Adrenal gland (tissue), 12 donors: ENCODE measurements around the gene GPR78. TPM values are rescaled to one million over a fixed set of nuclear protein-coding genes. Genes with fewer than 3 reads are reported as not detected.

Experiments used
- DNase-seq, 7 donors: peaks; one replicate each; pipeline ENCODE4 v3.0.0-alpha.2; 2019 to 2020
- H3K27ac ChIP-seq, 5 donors: fragments of 200-600 bp; sonication (generic) in 4 of 5; 1 replicate in 3 of 5; 2 replicates in 2 of 5; pipeline versions ENCODE4 v1.5.1 to v1.8.0; 2016 to 2020; ENCODE audit warnings: mild to moderate bottlenecking in 1 of 5
- H3K27me3 ChIP-seq: fragments of 200-600 bp; 2 replicates; pipeline ENCODE4 v1.8.0; 2021
- H3K36me3 ChIP-seq, 2 donors: fragments of 200-600 bp; replicated peaks in 1 of 2; 1 replicate in 1 of 2; 2 replicates in 1 of 2; pipeline versions ENCODE4 v1.5.1 to v1.8.0; 2018 to 2022
- H3K4me1 ChIP-seq, 2 donors: fragments of 200-600 bp; replicated peaks in 1 of 2; 1 replicate in 1 of 2; 2 replicates in 1 of 2; pipeline versions ENCODE4 v1.5.1 to v1.8.0; 2018 to 2021
- H3K4me3 ChIP-seq, 4 donors: fragments of 200-600 bp; sonication (generic) in 3 of 4; one replicate each; pipeline ENCODE4 v1.5.1; 2016 to 2018
- H3K9me3 ChIP-seq, 3 donors: fragments of 200-600 bp; sonication (generic) in 1 of 3; replicated peaks in 1 of 3; 1 replicate in 2 of 3; 2 replicates in 1 of 3; pipeline versions ENCODE4 v1.5.1 to v1.8.0; 2016 to 2021
- POLR2A ChIP-seq, 2 donors: fragments of 450-650 bp; IDR thresholded peaks; one replicate each; pipeline ENCODE4 v1.6.1; 2017; ENCODE audit warnings: antibody characterized with exemption in 2 of 2, mild to moderate bottlenecking in 2 of 2, moderate library complexity in 1 of 2
- WGBS, 4 donors: extraction: QIAGEN DNeasy Blood & Tissue Kit in 2 of 4; methylation state at CpG; one replicate each; pipeline versions ENCODE4 v1.1.5 to v1.1.7; 2013 to 2017; 5-methylcytosine and 5-hydroxymethylcytosine counted together
- intact Hi-C, 2 donors: fragments of 100-400 bp; cut with DNase I; formaldehyde crosslinking; loops; one replicate each; pipeline versions ENCODE4 v1.14.1 to v1.15.0; 2022 to 2023
- polyA plus RNA-seq, 3 donors: library from polyadenylated mRNA; stranded (reverse); fragments of 200-250 nt in 2 of 3; fragments of 350-450 nt in 1 of 3; fragmentation: Illumina TruSeq in 1 of 3; extraction: RNeasy Lipid Tissue Mini Kit (QIAGEN cat#74804) in 1 of 3; gene quantifications; one replicate each; pipeline ENCODE4 v1.2.3, GENCODE V29; 2013 to 2014
- total RNA-seq, 9 donors: library from RNA; depleted of rRNA in 4 of 9; stranded (reverse); fragments of >200 nt in 4 of 9; fragments of 120-200 nt in 1 of 9; fragmentation: NEBNext Ultra II Directional in 1 of 9; extraction: Animal tissue kit (Norgen Biotek cat#: 25700) in 1 of 9; gene quantifications; one replicate each; pipeline versions ENCODE4 v1.1.0 to v1.2.4, GENCODE V29; 2013 to 2023
- TF ChIP-seq, protein P1 (sequence below), 6 experiments: fragments of 450-650 bp in 4 of 6; fragments of 200-600 bp in 2 of 6; sonication (generic) in 1 of 6; IDR thresholded peaks; 1 replicate in 5 of 6; 2 replicates in 1 of 6; pipeline versions ENCODE4 v1.5.1 to v1.8.0; 2016 to 2021; ENCODE audit warnings: antibody characterized with exemption in 6 of 6, mild to moderate bottlenecking in 2 of 6, moderate library complexity in 1 of 6
- donor health status: healthy with polysubstance abuse.
- donor health status: Bipolar disorder and iron deficiency.
- donor health status: DM: yes; HTN: yes; CAD: no.
- donor health status: DM: no; HTN: no; CAD: no.
- donor health status: DM: no; HTN: no; CAD: no.
- donor health status: DM: yes; HTN: yes; CAD: no.

The GPR78 gene
- total and polyA plus RNA-seq, 12 donors = 0.03 to 0.08 (median 0.07) TPM; not detected in 8

DNA sequence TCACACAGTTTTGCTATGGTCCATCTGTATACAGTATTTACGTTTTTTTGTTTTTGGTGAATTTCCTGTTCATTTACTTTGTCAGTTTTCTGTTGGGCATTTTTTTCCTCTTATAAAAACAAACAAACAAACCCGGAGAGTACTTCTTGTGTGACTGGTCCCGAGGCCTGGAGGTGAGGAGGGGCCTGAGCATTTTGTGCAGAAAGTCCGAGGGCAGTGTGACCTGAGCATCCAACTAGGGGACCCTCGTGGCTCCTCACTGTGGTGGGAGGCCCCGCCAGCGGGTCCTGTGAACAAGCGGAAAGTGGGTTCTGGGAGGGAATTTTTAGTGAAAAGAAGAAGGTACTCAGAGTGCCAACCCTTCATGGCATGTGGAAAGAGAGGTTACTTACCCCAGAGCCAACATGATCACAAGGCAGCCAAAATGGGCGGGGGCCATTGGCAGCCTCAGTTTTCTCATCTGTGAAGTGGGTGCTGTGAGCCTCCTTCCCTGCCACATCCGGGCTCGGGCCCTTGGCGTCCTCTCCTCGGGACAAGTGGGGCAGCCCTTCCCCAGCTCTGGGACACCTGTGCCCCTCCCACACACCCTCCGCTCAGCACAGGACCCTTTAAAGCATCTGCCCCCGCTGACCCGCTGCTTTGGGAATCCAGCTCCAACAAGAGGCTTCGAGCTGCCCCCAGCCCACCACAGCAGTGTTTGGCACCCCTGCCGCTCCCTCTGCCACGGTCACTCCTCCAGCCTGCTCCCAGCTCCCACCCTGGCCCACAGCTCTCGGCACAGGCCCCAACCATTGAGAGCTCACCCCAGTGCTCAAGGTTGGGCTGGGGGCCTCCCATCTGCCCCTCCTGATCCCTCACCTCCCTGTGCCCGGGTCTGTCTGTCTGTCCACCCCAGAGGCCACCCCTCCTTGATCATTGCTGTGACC lies 22.8 kb upstream of the GPR78 start:
- no peaks in the 10 kb centered on the region for H3K4me1 ChIP-seq
- TF ChIP-seq, protein P1, sequence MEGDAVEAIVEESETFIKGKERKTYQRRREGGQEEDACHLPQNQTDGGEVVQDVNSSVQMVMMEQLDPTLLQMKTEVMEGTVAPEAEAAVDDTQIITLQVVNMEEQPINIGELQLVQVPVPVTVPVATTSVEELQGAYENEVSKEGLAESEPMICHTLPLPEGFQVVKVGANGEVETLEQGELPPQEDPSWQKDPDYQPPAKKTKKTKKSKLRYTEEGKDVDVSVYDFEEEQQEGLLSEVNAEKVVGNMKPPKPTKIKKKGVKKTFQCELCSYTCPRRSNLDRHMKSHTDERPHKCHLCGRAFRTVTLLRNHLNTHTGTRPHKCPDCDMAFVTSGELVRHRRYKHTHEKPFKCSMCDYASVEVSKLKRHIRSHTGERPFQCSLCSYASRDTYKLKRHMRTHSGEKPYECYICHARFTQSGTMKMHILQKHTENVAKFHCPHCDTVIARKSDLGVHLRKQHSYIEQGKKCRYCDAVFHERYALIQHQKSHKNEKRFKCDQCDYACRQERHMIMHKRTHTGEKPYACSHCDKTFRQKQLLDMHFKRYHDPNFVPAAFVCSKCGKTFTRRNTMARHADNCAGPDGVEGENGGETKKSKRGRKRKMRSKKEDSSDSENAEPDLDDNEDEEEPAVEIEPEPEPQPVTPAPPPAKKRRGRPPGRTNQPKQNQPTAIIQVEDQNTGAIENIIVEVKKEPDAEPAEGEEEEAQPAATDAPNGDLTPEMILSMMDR (IDR thresholded peaks at IDR 0.05) = no peak
- H3K4me3 ChIP-seq = no peak overlapping the region
- H3K27ac ChIP-seq = no peak overlapping the region
- no peaks in the 10 kb centered on the region for H3K9me3 ChIP-seq
- no peaks in the 10 kb centered on the region for H3K36me3 ChIP-seq
- 78 to 84% (median 81%) methylated on average over 18 to 21 of the region's 21 CpGs for WGBS, 4 donors
- no peaks in the 10 kb centered on the region for H3K27me3 ChIP-seq
- intact Hi-C loops = no loop called here
- no peak for DNase-seq

DNA sequence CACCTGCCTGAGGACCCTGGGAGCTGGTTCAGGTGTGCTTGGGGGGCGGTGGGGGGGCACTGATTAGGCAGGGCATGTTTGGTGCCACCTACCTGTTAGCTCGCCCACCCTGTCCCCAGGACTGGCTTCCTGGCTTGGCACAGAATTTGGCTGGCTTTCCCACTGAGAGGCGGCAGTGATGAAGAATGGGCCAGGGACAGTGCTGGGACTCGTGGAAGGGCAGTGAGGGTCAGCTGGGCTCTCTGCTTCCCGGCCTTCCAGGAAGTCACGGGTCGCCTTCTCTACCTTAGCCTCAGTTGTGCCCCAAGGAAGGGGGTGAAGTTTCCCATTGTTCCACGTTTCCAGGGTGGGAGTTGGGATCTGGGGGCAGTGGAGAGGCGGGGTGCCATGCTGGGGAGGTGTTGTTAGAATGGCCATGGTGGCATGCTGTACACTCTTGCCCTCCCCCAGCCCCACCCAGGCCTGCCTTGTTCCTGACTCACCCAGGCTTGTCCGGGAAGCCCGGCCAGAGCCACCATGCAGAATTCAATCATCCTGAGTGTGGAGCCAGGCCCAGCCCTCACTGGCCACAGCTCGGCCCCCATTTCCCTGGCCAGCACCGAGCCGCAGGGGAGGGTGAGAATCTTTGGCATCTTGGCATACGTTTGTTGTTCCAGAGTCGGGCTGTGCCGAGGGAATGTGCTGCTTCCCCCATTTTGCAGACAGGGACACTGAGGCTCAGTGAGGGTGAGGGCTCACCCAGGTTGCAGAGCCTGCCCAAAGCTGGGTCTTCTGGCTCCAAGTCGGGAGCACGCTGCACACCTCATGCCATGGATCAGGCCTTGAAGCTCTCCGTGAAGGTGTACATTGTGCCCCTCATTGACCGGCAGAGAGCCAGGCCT lies 21.9 kb upstream of the GPR78 start:
- peak in 1 of 7 donors; percentile 5 for DNase-seq

DNA sequence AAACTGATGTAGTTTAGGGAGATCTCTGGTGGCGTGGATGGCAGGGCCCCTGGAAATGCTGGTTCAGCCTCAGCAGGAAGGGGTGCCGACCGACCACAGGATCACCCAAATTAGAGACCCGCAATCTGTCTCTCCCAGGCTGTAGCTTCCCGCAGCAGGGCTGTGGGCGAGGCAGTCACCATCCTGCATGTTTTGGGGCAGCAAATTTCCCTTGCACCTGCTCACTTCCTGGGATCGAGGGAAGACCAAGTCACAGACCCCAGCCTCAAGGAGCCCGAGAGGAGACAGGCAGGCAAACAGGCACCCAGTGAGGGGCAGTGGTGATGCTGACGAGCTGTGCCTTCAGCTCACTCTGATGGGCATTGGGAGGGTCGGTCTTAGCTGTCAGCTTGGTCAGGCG lies 21.2 kb upstream of the GPR78 start:
- peaks cover 3% of the 10 kb centered on the region for H3K27me3 ChIP-seq
- H3K9me3 ChIP-seq = no peaks in the 10 kb centered on the region
- peak in 1 of 7 donors; percentile 12 for DNase-seq
- TF ChIP-seq POLR2A (IDR thresholded peaks at IDR 0.05) = no peak
- TF ChIP-seq, protein P1 (IDR thresholded peaks at IDR 0.05) = no peak
- intact Hi-C loops = no loop called here
- 84 to 92% (median 90%) methylated on average over 7 to 11 of the region's 11 CpGs for WGBS, 4 donors
- no peaks in the 10 kb centered on the region for H3K36me3 ChIP-seq
- no peak overlapping the region for H3K4me3 ChIP-seq
- no peak overlapping the region for H3K27ac ChIP-seq
- H3K4me1 ChIP-seq = no peaks in the 10 kb centered on the region

More for the DNA sequence above, 21.9 kb upstream of the GPR78 start:
- H3K27ac ChIP-seq = no peak overlapping the region
- 77 to 93% (median 88%) methylated on average over 11 to 21 of the region's 21 CpGs for WGBS, 4 donors
- no peak overlapping the region for H3K4me3 ChIP-seq
- intact Hi-C loops = no loop called here
- no peaks in the 10 kb centered on the region for H3K36me3 ChIP-seq
- no peaks in the 10 kb centered on the region for H3K27me3 ChIP-seq
- TF ChIP-seq, protein P1 (IDR thresholded peaks at IDR 0.05) = no peak
- TF ChIP-seq POLR2A (IDR thresholded peaks at IDR 0.05) = no peak
- H3K9me3 ChIP-seq = no peaks in the 10 kb centered on the region
- no peaks in the 10 kb centered on the region for H3K4me1 ChIP-seq
